K562 treated with DMSO at 1 percent for 4 hours (cell line): ENCODE data around the gene CNGA2. TPM values are rescaled to one million over a fixed set of nuclear protein-coding genes. Genes with fewer than 3 reads are reported as not detected.

Experiments
- total RNA-seq: library from RNA; unstranded; fragments of 300-600 nt; gene quantifications from 2 replicates; pipeline ENCODE4 v1.2.3, GENCODE V29; 2022; ENCODE audit not compliant: insufficient read depth

The CNGA2 gene
- total RNA-seq = not detected in 2 replicates

GRCh38 chrX:151734446-151734845 lies at the start of gene CNGA2:
Gene CNGA2, plus strand, starts transcription at chrX:151734746. Its CDS starts 3,738 bp downstream, at chrX:151738484.

GRCh38 chrX:151694661-151695582 lies 39.6 kb upstream of the CNGA2 start, which contains the start of gene PRRG3:
Gene PRRG3, plus strand, starts transcription at chrX:151695458. Its CDS starts 3,357 bp downstream, at chrX:151698815.

GRCh38 chrX:151715752-151716151 lies 18.8 kb upstream of the CNGA2 start, which contains the start of gene FATE1:
Gene FATE1, plus strand, starts transcription at chrX:151716035. Its CDS starts 85 bp downstream, at chrX:151716120.

Other genes starting within 250 kb of the CNGA2 start
- gene PASD1, start 171.1 kb upstream of the CNGA2 start, total RNA-seq = 7.0 and 10.4 TPM in 2 replicates
- not detected in 2 replicates for gene PRRG3, start 39.3 kb upstream of the CNGA2 start, total RNA-seq
- gene FATE1, start 18.7 kb upstream of the CNGA2 start, total RNA-seq = not detected in 2 replicates
- gene MAGEA4, start 178.1 kb downstream of the CNGA2 start, total RNA-seq = 3.7 and 4.8 TPM in 2 replicates
- gene GABRE, start 239.9 kb downstream of the CNGA2 start, total RNA-seq = 9.2 and 19.5 TPM in 2 replicates